Measurements from ENCODE around the gene TMEM63C.
"Not testable (repeated sequence)": the region's sequence is repeated elsewhere in the genome, so short reads cannot be mapped to it uniquely, and the experiment has no call there.

The TMEM63C gene

GRCh38 chr14:77260199-77260598, 78.6 kb downstream of the TMEM63C start:
- DNase-seq = no peak

- DNase-seq = no peak
These were observed 79.0 kb downstream of the TMEM63C start for GRCh38 chr14:77260631-77261030.

- DNase-seq = no peak
These were observed 83.0 kb downstream of the TMEM63C start for GRCh38 chr14:77264466-77265186.

GRCh38 chr14:77265187-77265515, 83.6 kb downstream of the TMEM63C start:
- no peak for DNase-seq

- DNase-seq = no peak
These were observed 84.2 kb downstream of the TMEM63C start for GRCh38 chr14:77265561-77266335.

- no peak for DNase-seq
These were observed 84.7 kb downstream of the TMEM63C start for GRCh38 chr14:77266336-77266735.

GRCh38 chr14:77267937-77268699, 86.5 kb downstream of the TMEM63C start:
- DNase-seq = no peak

- DNase-seq = no peak
These were observed 87.5 kb downstream of the TMEM63C start for GRCh38 chr14:77268989-77269600.

GRCh38 chr14:77270361-77271112, 88.9 kb downstream of the TMEM63C start:
- DNase-seq = no peak

GRCh38 chr14:77271113-77271710, 89.6 kb downstream of the TMEM63C start, which contains the start of gene NGB:
Gene NGB, minus strand, starts transcription at chr14:77271206. Its CDS starts 269 bp downstream, at chr14:77270937.
- no peak for DNase-seq

GRCh38 chr14:77272261-77272660, 90.7 kb downstream of the TMEM63C start:
- DNase-seq = no peak

GRCh38 chr14:77273796-77274195, 92.2 kb downstream of the TMEM63C start:
- no peak for DNase-seq

- DNase-seq = no peak
These were observed 93.5 kb downstream of the TMEM63C start for GRCh38 chr14:77275041-77275580.

- no peak for DNase-seq
These were observed 94.0 kb downstream of the TMEM63C start for GRCh38 chr14:77275601-77276017.

GRCh38 chr14:77276295-77276935, 94.8 kb downstream of the TMEM63C start:
- DNase-seq = no peak

GRCh38 chr14:77276959-77277358, 95.4 kb downstream of the TMEM63C start:
- DNase-seq = no peak

- no peak for DNase-seq
These were observed 97.0 kb downstream of the TMEM63C start for GRCh38 chr14:77278461-77279230.

GRCh38 chr14:77279719-77280118, 98.1 kb downstream of the TMEM63C start:
- DNase-seq = no peak

GRCh38 chr14:77280921-77281320, 99.3 kb downstream of the TMEM63C start:
- DNase-seq = not testable (repeated sequence)

- no peak for DNase-seq
These were observed 100.3 kb downstream of the TMEM63C start for GRCh38 chr14:77281852-77282410.

Measured in GDM1 (cell line).